Hematopoietic multipotent progenitor cell treated with erythropoietin and hydrocortisone succinate and interleukin-3 and kit ligand, for 4 days (in vitro differentiated cells): ENCODE data around the gene CLDN4.

Experiments
- DNase-seq: peaks from one replicate; pipeline ENCODE4 v3.0.0-alpha.2; 2015

The CLDN4 gene

DNA sequence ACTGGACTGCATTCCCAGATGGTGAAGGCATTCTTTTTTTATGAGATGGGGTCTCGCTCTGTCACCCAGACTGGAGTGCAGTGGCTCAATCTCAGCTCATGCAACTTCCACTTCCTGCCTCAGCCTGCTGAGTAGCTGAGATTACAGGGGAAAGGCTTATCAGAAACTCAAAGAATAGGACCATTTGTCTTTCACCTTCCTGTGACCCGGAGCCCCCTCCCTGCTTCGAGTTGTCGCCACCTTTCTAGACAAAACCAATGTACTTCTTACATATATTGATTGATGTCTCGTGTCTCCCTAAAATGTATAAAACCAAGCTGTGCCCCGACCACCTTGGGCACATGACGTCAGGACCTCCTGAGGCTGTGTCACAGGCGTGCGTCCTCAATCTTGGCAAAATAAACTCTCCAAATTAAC, 13.3 kb downstream of the CLDN4 start:
- DNase-seq, result no peak

GRCh38 chr7:73844848-73845460, 14.2 kb downstream of the CLDN4 start:
- DNase-seq, result no peak

- DNase-seq, result peak; percentile 50
Observed at GRCh38 chr7:73845701-73846195, 15.0 kb downstream of the CLDN4 start.

- DNase-seq, result no peak
Observed at GRCh38 chr7:73847941-73848723, 17.3 kb downstream of the CLDN4 start.

DNA sequence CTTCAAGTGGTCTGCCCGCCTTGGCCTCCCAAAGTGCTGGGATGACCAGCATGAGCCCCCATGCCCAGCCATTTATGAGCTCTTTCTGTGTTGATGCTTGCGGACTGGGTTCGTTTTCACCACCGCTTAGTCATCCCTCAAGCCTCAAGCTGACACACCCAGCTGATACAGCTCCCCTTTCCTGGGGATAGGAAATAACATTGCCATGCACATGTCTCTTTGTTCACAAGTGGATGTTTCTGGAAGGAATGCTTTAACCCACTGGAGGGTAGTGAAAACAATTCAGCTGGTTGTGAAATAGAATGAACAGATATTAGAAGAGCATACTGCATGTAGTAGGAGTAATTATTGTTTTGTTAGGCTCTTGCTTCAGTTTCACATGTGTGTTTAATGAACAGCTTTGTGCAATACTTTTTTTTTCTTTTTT, 20.0 kb downstream of the CLDN4 start:
- DNase-seq, result peak; percentile 80

- DNase-seq, result peak; percentile 88
Observed at GRCh38 chr7:73851410-73852338, 20.9 kb downstream of the CLDN4 start.

DNA sequence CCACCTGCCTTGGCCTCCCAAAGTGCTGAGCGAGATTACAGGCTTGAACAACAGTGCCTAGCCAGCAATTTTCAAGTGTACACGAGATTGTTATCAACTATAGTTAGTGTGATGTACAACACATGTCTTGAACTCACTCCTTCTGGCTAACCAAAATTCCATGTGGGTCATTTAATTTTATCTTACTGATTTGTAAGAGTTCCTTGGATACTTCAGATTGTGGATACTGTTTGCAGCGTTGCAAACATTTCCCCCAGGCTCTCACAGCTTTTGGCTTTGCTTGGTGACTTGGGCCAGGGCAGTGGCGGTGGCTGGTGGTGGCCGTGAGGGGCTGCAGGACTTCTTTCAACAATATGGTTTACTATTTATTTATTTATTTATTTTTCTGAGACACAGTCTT, 21.7 kb downstream of the CLDN4 start:
- no peak for DNase-seq

DNA sequence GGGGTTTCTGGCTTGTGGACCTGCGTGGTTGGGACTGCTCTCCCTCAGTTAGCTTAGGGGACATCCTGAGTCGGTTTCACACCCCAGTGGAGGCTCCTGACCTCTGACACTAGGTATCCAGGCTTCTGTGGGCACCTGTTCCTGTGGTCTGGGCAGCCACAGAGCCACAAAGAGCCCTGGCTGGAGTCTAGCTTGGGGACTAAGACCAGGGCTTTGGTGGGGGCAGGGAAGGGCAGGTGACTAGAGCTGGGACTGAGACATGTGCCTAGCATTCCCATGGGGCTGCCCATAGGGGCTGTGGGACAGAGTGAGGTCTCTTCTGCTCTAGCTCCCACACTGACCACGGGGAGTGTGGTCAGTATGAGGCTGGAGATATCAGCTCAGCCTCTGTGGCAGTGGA, 26.1 kb downstream of the CLDN4 start:
- no peak for DNase-seq

GRCh38 chr7:73858807-73859206, 28.0 kb downstream of the CLDN4 start:
- DNase-seq, result no peak

DNA sequence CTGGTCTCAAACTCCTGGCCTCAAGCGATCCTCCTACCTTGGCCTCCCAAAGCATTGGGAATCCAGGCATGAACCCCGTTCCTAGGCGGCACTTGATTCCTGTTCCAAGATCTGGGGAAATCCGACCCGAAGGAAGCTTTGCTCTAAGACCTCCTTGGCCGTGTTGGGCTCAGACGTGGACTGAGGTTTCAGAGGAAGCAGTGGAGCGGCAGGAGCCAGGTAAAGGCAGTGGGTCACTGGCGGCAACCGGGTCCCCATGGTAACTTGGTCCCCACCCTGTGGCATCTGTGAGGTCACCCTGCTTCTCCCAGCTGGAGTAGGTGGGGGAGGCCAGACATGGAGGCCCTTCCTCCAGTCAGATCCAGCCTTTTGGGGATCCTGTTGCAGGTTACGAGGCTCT, 30.1 kb downstream of the CLDN4 start, which contains the start of gene TMEM270:
TMEM270 (plus strand) TSS at position 301 of the 400 bp plus-strand sequence; CDS start at position 337, 36 bp downstream.
- no peak for DNase-seq

DNA sequence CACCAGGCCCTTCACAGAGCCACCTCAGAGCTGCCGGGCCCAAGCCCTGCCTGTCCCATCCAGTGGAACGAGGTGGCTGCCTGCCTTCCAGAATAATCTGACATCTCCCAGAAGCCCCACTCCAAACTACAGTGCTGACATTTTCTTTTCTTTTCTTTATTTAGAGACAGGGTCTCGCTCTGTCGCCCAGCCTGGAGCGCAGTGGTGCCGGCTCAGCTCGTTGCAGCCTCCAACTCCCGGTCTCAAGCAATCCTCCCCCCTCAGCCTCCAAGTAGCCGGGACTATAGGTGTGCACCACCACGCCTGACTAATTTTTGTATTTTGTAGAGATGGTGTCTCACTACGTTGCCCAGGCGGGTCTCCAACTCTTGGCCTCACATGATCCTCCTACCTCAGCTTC, 30.5 kb downstream of the CLDN4 start:
- DNase-seq, result no peak

DNA sequence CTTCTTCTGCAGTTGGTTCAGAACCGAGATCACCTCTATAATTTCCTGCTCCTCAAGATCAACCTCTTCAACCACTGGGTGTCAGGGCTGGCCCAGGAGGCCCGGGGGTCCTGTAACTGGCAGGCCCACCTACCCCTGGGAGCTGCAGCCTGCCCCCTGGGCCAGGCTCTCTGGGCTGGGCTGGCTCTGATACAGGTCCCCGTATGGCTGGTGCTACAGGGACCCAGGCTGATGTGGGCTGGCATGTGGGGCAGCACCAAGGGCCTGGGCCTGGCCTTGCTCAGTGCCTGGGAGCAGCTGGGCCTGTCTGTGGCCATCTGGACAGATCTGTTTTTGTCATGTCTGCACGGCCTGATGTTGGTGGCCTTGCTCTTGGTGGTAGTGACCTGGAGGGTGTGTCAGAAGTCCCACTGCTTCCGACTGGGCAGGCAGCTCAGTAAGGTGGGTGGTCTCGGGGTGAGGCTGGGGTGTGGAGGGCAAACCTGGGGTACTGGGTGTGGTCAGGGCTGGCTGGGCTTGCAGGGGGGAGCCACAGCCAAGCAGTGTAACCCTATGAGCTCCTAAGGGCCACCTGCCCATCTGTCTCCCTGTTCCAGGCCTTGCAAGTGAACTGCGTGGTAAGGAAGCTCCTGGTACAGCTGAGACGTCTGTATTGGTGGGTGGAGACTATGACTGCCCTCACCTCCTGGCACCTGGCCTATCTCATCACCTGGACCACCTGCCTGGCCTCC, 34.4 kb downstream of the CLDN4 start:
- no peak for DNase-seq

- peak; percentile 85 for DNase-seq
Observed at GRCh38 chr7:73865738-73866445, 35.1 kb downstream of the CLDN4 start.

DNA sequence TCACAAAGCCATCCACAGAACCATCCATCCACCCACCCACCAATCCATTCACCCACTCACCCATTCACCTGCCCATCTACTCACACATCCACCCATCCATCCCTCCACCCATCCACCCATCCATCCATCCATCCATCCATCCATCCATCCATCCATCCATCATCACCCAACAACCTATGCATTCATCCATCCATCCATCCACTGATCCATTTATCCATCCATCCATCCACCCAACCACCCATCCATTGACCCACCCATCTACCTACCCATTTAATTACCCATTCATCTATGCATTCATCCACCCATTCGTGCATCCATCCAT, 35.6 kb downstream of the CLDN4 start:
- no peak for DNase-seq

- DNase-seq, result no peak
Observed at GRCh38 chr7:73869011-73869798, 38.4 kb downstream of the CLDN4 start.

DNA sequence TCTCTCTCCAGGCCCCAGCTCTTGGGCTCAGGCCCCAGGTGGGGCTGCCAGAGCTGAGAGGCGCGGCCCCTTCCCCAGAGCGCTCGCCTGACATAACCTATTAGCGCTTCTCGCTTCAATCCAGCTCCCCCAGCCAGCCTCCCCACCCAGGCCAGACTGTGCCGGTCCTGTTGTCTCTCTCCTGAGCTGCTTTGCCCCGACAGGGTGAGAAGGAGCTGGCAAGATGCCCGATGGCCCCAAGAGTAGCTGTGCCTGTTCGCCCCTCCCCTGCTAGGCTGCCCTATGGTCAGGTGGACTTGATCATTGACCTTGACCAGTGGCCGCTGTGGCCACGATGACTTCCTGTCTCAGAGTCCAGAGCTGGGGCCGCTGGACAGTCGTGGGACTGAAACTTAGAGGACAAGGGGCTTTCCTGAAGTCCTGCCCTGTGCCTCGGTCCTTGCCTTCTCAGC, 39.3 kb downstream of the CLDN4 start:
- no peak for DNase-seq

DNA sequence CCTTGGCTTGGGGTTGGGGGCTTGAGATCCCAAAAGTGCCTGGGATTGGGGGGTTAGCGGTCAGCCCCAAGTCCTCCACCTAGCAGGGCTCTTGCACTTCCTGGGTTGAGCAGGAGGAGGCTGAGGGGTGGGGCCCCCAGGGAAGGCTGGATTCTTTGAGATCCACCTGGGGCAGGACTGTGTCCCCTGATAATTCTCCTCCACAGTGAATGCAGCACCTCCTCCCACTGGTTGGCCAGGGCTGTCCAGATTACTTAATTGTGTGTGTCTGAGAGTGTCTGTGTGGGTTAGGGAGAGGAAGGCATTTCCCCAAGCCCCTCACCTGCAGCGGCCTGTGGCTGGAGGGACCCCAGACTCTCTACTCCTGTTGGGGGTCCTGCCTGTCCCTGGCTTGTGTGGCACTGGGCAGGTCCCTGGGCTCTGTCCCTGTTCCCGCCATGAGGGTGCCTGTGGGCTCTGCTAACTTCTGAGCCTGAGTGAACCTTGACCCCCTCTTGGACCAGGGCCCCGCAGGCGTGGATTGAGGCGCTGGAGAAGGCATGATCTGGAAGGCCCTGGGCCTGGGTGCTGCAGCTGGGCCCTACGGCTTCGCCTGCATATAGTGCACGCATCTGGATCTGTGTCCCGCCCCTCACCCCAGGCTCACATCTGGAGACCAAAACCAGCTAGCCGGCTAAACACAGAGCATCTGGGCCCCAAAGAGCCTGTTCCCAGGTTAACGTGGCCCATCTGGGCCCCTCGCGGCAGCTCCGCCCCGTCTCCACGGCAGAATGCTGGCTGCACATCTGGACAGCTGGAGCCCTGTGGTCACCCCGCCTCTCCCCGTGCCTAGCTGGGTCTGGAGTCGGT, 40.6 kb downstream of the CLDN4 start:
- no peak for DNase-seq

DNA sequence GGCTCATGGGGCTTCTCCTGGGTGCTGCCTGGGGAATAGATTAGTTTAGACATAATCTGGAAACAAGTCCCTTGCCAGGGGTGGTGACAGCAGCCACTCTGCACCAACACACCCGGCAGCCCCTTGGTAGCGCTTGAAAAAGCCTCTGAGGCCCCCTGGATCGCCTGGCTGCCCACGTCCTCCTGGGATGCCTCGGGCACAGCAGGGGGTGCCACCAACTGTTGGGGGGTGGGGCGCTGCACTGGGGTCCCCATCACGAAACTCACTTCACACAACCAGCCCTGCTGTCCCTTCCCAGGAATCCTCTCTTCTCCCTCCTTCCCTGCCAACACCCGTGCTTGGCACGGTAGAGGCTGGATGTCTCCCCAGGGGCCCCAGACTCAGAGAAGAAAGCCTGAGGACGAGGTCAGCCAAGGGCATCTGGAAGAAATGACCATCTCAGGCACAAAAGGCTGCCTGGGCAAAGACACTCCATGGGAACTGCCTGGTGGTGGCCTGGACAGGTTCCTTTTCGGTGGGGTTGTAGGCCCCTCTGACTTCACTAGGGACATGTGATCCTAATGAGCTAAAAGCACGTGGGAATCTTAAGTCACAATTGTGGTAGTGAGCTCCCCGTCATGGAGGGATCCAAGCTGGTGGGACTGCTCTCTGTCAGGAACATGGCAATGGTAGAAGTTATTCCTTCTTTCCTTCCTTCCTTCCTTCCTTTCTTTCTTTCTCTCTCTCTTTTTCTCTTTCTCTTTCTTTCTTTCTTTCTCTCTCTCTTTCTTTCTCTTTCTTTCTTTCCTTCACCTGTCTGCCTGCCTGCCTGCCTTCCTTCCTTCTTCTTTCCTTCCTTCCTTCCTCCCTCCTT, 41.5 kb downstream of the CLDN4 start:
- no peak for DNase-seq

- DNase-seq, result no peak
Observed at GRCh38 chr7:73876361-73876760, 45.6 kb downstream of the CLDN4 start.
